HepG2 (cell line): ENCODE results near the gene MARVELD3. TPM values are rescaled to one million over a fixed set of nuclear protein-coding genes. Genes with fewer than 3 reads are reported as not detected.
"Not testable (repeated sequence)": the region's sequence is repeated elsewhere in the genome, so short reads cannot be mapped to it uniquely, and the experiment has no call there.

Experiments
- ATAC-seq: fragments of 200-7000 bp; cut with Tn5 transposase; 3 replicates; pipeline ENCODE4 v1.9.1; 2020; ENCODE audit warnings: mild to moderate bottlenecking, moderate library complexity
- BruUV-seq: library from RNA; stranded (reverse); fragments of 400-500 nt; replicated peaks from 2 replicates; lab custom pipeline; 2021; lab: Mats Ljungman, UMichigan
- CTCF ChIA-PET: fragments of 300-600 bp; formaldehyde crosslinking; extraction: SDS; loops from one replicate; lab custom pipeline; 2021; ENCODE audit warnings: low total read pairs, inconsistent platforms, low intra/inter-chr PET ratio; lab: Yijun Ruan, JAX
- POLR2A ChIA-PET: fragments of 350-600 bp; sonication (Branson Sonifier 250); formaldehyde crosslinking; loops from one replicate; lab custom pipeline; 2020; ENCODE audit warnings: antibody characterized with exemption, inconsistent platforms; lab: Yijun Ruan, JAX
- DNase-seq: peaks from one replicate; pipeline ENCODE4 v3.0.0-alpha.2; 2015; ENCODE audit warnings: low spot score
- FAIRE-seq: peaks from 3 replicates; lab custom pipeline; 2011; peaks lifted over from hg19 to GRCh38; lab: Jason Lieb, UNC
- H2AFZ ChIP-seq: one replicate; pipeline ENCODE4 v1.6.1; 2011; ENCODE audit warnings: low read length, inconsistent platforms
- H3K27ac ChIP-seq: fragments of 300-600 bp; 3 replicates; pipeline ENCODE4 v1.8.0; 2011; ENCODE audit warnings: mixed run types, mild to moderate bottlenecking, mixed read lengths, low read length, inconsistent platforms; ENCODE audit not compliant: insufficient read depth; ENCODE audit errors: extremely low read length
- H3K27me3 ChIP-seq, 2 experiments: fragments of 200-600 bp in 1 of 2; 2 replicates in 1 of 2; 3 replicates in 1 of 2; pipeline versions ENCODE4 v1.6.0 to v1.8.0; 2011; ENCODE audit warnings: low read length in 2 of 2, mild to moderate bottlenecking in 2 of 2, moderate library complexity in 2 of 2, inconsistent platforms in 1 of 2; ENCODE audit not compliant: insufficient read depth in 2 of 2, control insufficient read depth in 1 of 2
- H3K36me3 ChIP-seq, 2 experiments: fragments of 200-600 bp in 1 of 2; replicated peaks in 1 of 2; 2 replicates in 1 of 2; 3 replicates in 1 of 2; pipeline versions ENCODE4 v1.5.1 to v1.8.0; 2011; ENCODE audit warnings: low read length in 2 of 2, inconsistent platforms in 1 of 2; ENCODE audit not compliant: insufficient read depth in 2 of 2, control insufficient read depth in 1 of 2
- H3K4me1 ChIP-seq: 2 replicates; pipeline ENCODE4 v1.5.1; 2012; ENCODE audit warnings: low read length, inconsistent platforms; ENCODE audit not compliant: insufficient read depth
- H3K4me2 ChIP-seq: 2 replicates; pipeline ENCODE4 v1.6.0; 2011; ENCODE audit warnings: low read depth, low read length, inconsistent platforms
- H3K4me3 ChIP-seq, 3 experiments: fragments of 200-600 bp in 1 of 3; sonication (generic), shearing (Covaris generic) in 1 of 3; replicated peaks in 1 of 3; 2 replicates each; pipeline ENCODE4 v1.5.1; 2011 to 2016; ENCODE audit warnings: low read length in 3 of 3, inconsistent platforms in 2 of 3, low read depth in 2 of 3, mild to moderate bottlenecking in 2 of 3, control low read depth in 1 of 3, mixed read lengths in 1 of 3; ENCODE audit not compliant: insufficient read depth in 1 of 3
- H3K79me2 ChIP-seq: one replicate; pipeline ENCODE4 v1.6.1; 2011; ENCODE audit warnings: low read length, inconsistent platforms; ENCODE audit not compliant: insufficient read depth
- H3K9ac ChIP-seq: 2 replicates; pipeline ENCODE4 v1.6.0; 2011; ENCODE audit warnings: mild to moderate bottlenecking, low read depth, low read length, inconsistent platforms; ENCODE audit not compliant: insufficient read depth
- H3K9me3 ChIP-seq: 2 replicates; pipeline ENCODE4 v1.5.1; 2012; ENCODE audit warnings: mild to moderate bottlenecking, low read length
- H4K20me1 ChIP-seq: 2 replicates; pipeline ENCODE4 v1.6.0; 2011; ENCODE audit warnings: inconsistent platforms, mild to moderate bottlenecking, low read length, moderate library complexity; ENCODE audit not compliant: insufficient read depth
- CTCF ChIP-seq: sonication (generic); formaldehyde crosslinking; IDR thresholded peaks from 2 replicates; pipeline ENCODE4 v1.5.0; 2020; ENCODE audit warnings: mild to moderate bottlenecking, missing genetic modification reagents, moderate library complexity
- STAG1 ChIP-seq: sonication (generic); formaldehyde crosslinking; IDR thresholded peaks from 2 replicates; pipeline ENCODE4 v1.4.0; 2020; ENCODE audit warnings: missing genetic modification reagents
- ZNF274 ChIP-seq: sonication (generic); formaldehyde crosslinking; IDR thresholded peaks from 2 replicates; pipeline ENCODE4 v1.5.1; 2020; ENCODE audit warnings: mild to moderate bottlenecking, missing genetic modification reagents
- ZNF362 ChIP-seq: sonication (generic); formaldehyde crosslinking; IDR thresholded peaks from 2 replicates; pipeline ENCODE4 v1.4.0; 2020; ENCODE audit warnings: missing genetic modification reagents, mild to moderate bottlenecking, borderline replicate concordance
- WGBS: methylation state at CpG from one replicate; pipeline ENCODE4 v1.1.6; 2017; ENCODE audit warnings: low lambda C conversion rate; 5-methylcytosine and 5-hydroxymethylcytosine counted together
- in situ Hi-C: cut with HindIII; loops from 2 replicates; pipeline ENCODE4 v1.10.0; 2017; ENCODE audit warnings: low pct_unique_long_range_greater_than_20kb; ENCODE audit not compliant: extremely low pct_ligation_motif_present
- intact Hi-C: fragments of 100-400 bp; cut with micrococcal nuclease; formaldehyde crosslinking; loops from one replicate; pipeline ENCODE4 v1.10.0; 2022; ENCODE audit not compliant: unreplicated experiment
- polyA plus RNA-seq, 8 experiments: library from polyadenylated mRNA; depleted of rRNA in 3 of 8; stranded (reverse) in 7 of 8; unstranded in 1 of 8; fragments of >200 nt; fragmentation: Illumina TruSeq in 4 of 8; extraction: Trizol in 4 of 8; gene quantifications; 2 replicates each; pipeline versions ENCODE4 v1.2.1 to v1.2.3, GENCODE V29; 2011 to 2016; ENCODE audit warnings: low read depth in 4 of 8, missing spikeins in 1 of 8, mixed read lengths in 1 of 8; ENCODE audit not compliant: insufficient read depth in 1 of 8
- total RNA-seq, 5 experiments: library from RNA; depleted of rRNA; stranded (reverse); fragments of >200 nt; fragmentation: Illumina TruSeq; extraction: Trizol; gene quantifications; 2 replicates each; pipeline ENCODE4 v1.2.3, GENCODE V29; 2016; ENCODE audit warnings: low read depth in 1 of 5

Gene MARVELD3
- total and polyA plus RNA-seq, 2 of the 13 experiments (the other 11 are each of a cell fraction or from before 2014, with no cell fraction given): 4.8 to 5.6 TPM

GRCh38 chr16:71614956-71615355 is 11.0 kb upstream of the MARVELD3 start:
- H3K9ac ChIP-seq, H3K79me2 ChIP-seq, CTCF ChIA-PET, H3K4me2 ChIP-seq, H3K9me3 ChIP-seq, in situ Hi-C loops, H3K36me3 ChIP-seq, FAIRE-seq, H4K20me1 ChIP-seq, H3K27me3 ChIP-seq, H3K27ac ChIP-seq, DNase-seq, H2AFZ ChIP-seq: not testable (repeated sequence)
- intact Hi-C loops: loop anchor here (10.0 kb wide), 1 partner anchor 190 kb away; no protein-coding TSS in a partner anchor
- ATAC-seq: peak; percentile 40
- 48% methylated on average over 8 of the region's 8 CpGs for WGBS
- H3K4me1 ChIP-seq: peaks cover 47% of the 10 kb centered on the region
- TF ChIP-seq ZNF274 (CRISPR knock-in tag) (0 out of 2 replicates have a peak, but pooled peaks have one; percentile 21), ZNF362 (CRISPR knock-in tag) (peak; percentile 63; the same call in 1 of the 2 replicates), STAG1 (CRISPR knock-in tag) (peak; percentile 39; the same call in 1 of the 2 replicates), CTCF (peak; percentile 33; the same call in 1 of the 2 replicates)
- TF ChIP-seq, all 625 proteins: peak for 4; not testable (repeated sequence) for 621
- BruUV-seq, H3K4me3 ChIP-seq: not testable (repeated sequence)
- POLR2A ChIA-PET: interaction anchor here (1.6 kb wide), 1 partner anchor 50 kb away, joined by 6 read pairs; no protein-coding TSS in a partner anchor
